ENCODE measurements around the gene CCDC158. TPM values are rescaled to one million over a fixed set of nuclear protein-coding genes. Genes with fewer than 3 reads are reported as not detected.

CCDC158 gene
- total RNA-seq, 1 donor from 2014 or later, result not detected

GRCh38 chr4:76339364-76339763 lies 81.6 kb downstream of the CCDC158 start:
- Mint-ChIP-seq H3K27ac (ENCODE audit: unreplicated experiment) (no peak overlapping the region), H3K36me3 (ENCODE audit: low read depth) (no peaks in the 10 kb centered on the region), H3K4me1 (peaks cover 16% of the 10 kb centered on the region), H3K27me3 (ENCODE audit: low read depth) (peaks cover 4% of the 10 kb centered on the region), H3K4me3 (no peak overlapping the region), H3K9me3 (no peaks in the 10 kb centered on the region)
- no peak for DNase-seq (ENCODE audit: low read depth, low spot score)
- TF ChIP-seq CTCF (conservative IDR thresholded peaks at IDR 0.05), result no peak

DNA sequence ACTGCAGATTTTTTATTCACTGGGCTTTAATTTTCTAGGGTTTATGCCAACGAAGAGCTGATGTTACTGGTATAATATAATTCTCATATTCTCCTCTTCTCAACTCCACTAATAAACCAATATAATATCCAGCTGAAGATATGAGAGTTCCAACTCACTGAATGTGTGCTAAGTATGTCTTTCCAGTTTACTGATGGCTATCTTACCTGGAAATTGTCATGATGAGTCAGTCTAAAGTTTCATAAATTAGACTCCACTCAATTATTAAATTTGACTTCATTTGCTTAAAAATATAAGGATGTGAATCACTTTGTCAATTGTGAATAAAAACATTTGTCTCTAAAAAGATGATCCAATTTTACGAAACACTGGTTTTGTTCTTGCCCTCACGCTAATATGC lies 86.1 kb downstream of the CCDC158 start:
- no peaks in the 10 kb centered on the region for H3K36me3 Mint-ChIP-seq (ENCODE audit: low read depth)
- no peak overlapping the region for H3K27ac Mint-ChIP-seq (ENCODE audit: unreplicated experiment)
- H3K4me3 Mint-ChIP-seq, result no peak overlapping the region
- H3K4me1 Mint-ChIP-seq, result peaks cover 15% of the 10 kb centered on the region
- peaks cover 3% of the 10 kb centered on the region for H3K9me3 Mint-ChIP-seq
- H3K27me3 Mint-ChIP-seq (ENCODE audit: low read depth), result peaks cover 16% of the 10 kb centered on the region
- DNase-seq (ENCODE audit: low read depth, low spot score), result no peak
- TF ChIP-seq CTCF (conservative IDR thresholded peaks at IDR 0.05), result no peak

DNA sequence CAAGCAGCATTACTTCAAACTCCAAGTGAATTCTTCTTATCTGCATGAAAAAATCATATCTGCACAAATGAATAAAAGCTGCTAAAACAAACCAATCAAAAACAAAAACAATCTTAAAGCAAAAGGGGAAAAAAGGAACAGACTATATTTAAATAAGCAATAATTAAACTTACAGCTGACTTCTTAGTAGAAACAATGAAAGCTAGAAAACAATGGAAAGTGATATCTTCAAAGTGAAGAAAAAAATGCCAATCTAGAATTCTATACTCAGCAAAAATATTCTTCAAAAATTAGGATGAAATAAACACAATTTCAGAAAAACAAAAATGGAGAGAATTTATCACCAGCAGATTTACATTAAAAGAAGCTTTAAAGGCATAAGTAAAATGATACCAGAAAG lies 94.4 kb downstream of the CCDC158 start:
- peaks cover 4% of the 10 kb centered on the region for H3K27me3 Mint-ChIP-seq (ENCODE audit: low read depth)
- TF ChIP-seq CTCF (conservative IDR thresholded peaks at IDR 0.05), result no peak
- peaks cover 7% of the 10 kb centered on the region for H3K36me3 Mint-ChIP-seq (ENCODE audit: low read depth)
- no peak overlapping the region for H3K27ac Mint-ChIP-seq (ENCODE audit: unreplicated experiment)
- peaks cover 12% of the 10 kb centered on the region for H3K9me3 Mint-ChIP-seq
- no peak for DNase-seq (ENCODE audit: low read depth, low spot score)
- no peak overlapping the region for H3K4me3 Mint-ChIP-seq
- no peaks in the 10 kb centered on the region for H3K4me1 Mint-ChIP-seq

DNA sequence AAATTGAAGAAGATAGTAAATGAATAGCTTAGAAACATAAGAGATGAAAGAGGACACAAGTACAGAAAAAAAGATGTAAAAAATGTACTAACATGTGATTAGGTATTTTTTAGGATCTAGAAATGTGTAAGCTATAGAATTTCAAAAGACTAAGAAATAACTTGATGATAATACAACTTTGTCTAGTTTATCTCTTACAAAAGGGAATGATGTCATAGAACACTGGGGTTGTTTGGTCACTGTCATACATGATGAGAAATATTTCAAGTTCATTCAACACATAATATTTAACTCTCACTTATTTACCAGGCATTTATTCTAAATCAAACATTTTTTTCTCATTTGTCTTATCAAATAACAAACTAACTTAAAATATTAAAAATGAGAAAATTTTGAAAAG lies 95.9 kb downstream of the CCDC158 start:
- Mint-ChIP-seq H3K27me3 (ENCODE audit: low read depth) (peaks cover 3% of the 10 kb centered on the region), H3K4me1 (no peaks in the 10 kb centered on the region), H3K36me3 (ENCODE audit: low read depth) (peaks cover 9% of the 10 kb centered on the region), H3K9me3 (peaks cover 19% of the 10 kb centered on the region), H3K27ac (ENCODE audit: unreplicated experiment) (no peak overlapping the region), H3K4me3 (no peak overlapping the region)
- no peak for TF ChIP-seq CTCF (conservative IDR thresholded peaks at IDR 0.05)
- DNase-seq (ENCODE audit: low read depth, low spot score), result no peak

- peaks cover 3% of the 10 kb centered on the region for H3K27me3 Mint-ChIP-seq (ENCODE audit: low read depth)
- no peak for DNase-seq (ENCODE audit: low read depth, low spot score)
- no peak overlapping the region for H3K27ac Mint-ChIP-seq (ENCODE audit: unreplicated experiment)
- peaks cover 9% of the 10 kb centered on the region for H3K36me3 Mint-ChIP-seq (ENCODE audit: low read depth)
- TF ChIP-seq CTCF (conservative IDR thresholded peaks at IDR 0.05), result no peak
- H3K4me3 Mint-ChIP-seq, result no peak overlapping the region
- peaks cover 22% of the 10 kb centered on the region for H3K9me3 Mint-ChIP-seq
- H3K4me1 Mint-ChIP-seq, result no peaks in the 10 kb centered on the region
These were observed 98.7 kb downstream of the CCDC158 start for GRCh38 chr4:76322236-76322635.

GRCh38 chr4:76316131-76316530 lies 104.8 kb downstream of the CCDC158 start:
- no peak for TF ChIP-seq CTCF (conservative IDR thresholded peaks at IDR 0.05)
- Mint-ChIP-seq H3K27ac (ENCODE audit: unreplicated experiment) (no peak overlapping the region), H3K27me3 (ENCODE audit: low read depth) (peaks cover 4% of the 10 kb centered on the region), H3K4me3 (no peak overlapping the region), H3K9me3 (peaks cover 26% of the 10 kb centered on the region), H3K36me3 (ENCODE audit: low read depth) (peaks cover 10% of the 10 kb centered on the region), H3K4me1 (no peaks in the 10 kb centered on the region)
- no peak for DNase-seq (ENCODE audit: low read depth, low spot score)

All from neural crest cell (in vitro differentiated cells).